Measurements from ENCODE around the gene SETDB2.

The SETDB2 gene

GRCh38 chr13:49503951-49504350 is 59.9 kb downstream of the SETDB2 start:
- Mint-ChIP-seq H3K27ac (no peak overlapping the region), H3K9me3 (peaks cover 3% of the 10 kb centered on the region), H3K36me3 (peaks cover 22% of the 10 kb centered on the region), H3K4me3 (no peak overlapping the region), H3K4me1 (peaks cover 19% of the 10 kb centered on the region), H3K27me3 (no peaks in the 10 kb centered on the region)
- no peak for DNase-seq (ENCODE audit: low spot score in 2 of 2)
- ATAC-seq (ENCODE audit: low read depth) = no peak

- no peaks in the 10 kb centered on the region for H3K9me3 Mint-ChIP-seq
- no peak overlapping the region for H3K27ac Mint-ChIP-seq
- H3K4me3 Mint-ChIP-seq = no peak overlapping the region
- H3K36me3 Mint-ChIP-seq = peaks cover 47% of the 10 kb centered on the region
- H3K4me1 Mint-ChIP-seq = peaks cover 6% of the 10 kb centered on the region
- no peaks in the 10 kb centered on the region for H3K27me3 Mint-ChIP-seq
- DNase-seq (ENCODE audit: low spot score in 2 of 2) (no peak), ATAC-seq (ENCODE audit: low read depth) (no peak)
These were observed 68.5 kb downstream of the SETDB2 start for GRCh38 chr13:49512578-49512977.

DNA sequence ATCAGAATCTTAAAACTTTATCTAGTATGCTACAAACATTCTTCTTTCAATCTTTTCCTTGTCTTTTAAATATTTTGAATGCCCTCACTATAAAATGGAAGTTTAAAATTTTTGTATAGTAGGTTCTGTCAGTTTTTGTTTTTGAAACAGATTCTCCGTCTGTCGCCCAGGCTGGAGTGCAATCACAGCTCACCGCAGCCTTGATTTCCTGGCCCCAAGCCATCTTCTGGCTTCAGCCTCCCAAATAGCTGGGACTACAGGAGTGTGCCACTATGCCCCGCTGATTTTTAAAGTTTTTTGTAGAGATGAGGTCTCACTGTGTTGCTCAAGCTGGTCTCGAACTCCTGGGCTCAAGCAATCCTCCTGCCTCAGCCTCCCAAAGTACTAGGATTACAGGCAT is 72.4 kb downstream of the SETDB2 start:
- H3K9me3 Mint-ChIP-seq = no peaks in the 10 kb centered on the region
- H3K36me3 Mint-ChIP-seq = peaks cover 41% of the 10 kb centered on the region
- H3K4me1 Mint-ChIP-seq = no peaks in the 10 kb centered on the region
- no peak for ATAC-seq (ENCODE audit: low read depth)
- peak overlapping the region; percentile 62 for H3K27ac Mint-ChIP-seq
- no peak for DNase-seq (ENCODE audit: low spot score in 2 of 2)
- no peak overlapping the region for H3K4me3 Mint-ChIP-seq
- no peaks in the 10 kb centered on the region for H3K27me3 Mint-ChIP-seq

DNA sequence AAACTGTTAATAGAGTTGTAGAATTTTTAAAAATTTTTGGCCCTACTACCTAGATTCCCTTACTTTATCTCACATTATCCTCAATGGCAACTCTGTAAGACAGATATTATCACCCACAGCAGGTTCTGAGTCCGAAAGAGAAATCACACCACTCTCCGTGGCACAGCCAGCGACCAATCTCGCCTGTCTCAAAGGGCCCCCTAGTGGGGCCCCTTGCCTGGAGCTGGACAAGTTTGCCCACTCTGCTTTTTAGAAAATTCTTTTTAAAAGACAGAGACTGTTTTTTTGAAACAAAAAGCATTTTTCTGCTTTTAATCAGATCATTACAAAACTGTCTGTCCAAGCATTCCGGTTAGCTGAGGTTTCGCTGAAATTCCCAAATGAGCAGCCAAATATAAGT is 73.4 kb downstream of the SETDB2 start:
- peaks cover 38% of the 10 kb centered on the region for H3K36me3 Mint-ChIP-seq
- ATAC-seq (ENCODE audit: low read depth) = no peak

GRCh38 chr13:49521224-49521623 is 77.2 kb downstream of the SETDB2 start:
- no peak overlapping the region for H3K4me3 Mint-ChIP-seq
- no peaks in the 10 kb centered on the region for H3K9me3 Mint-ChIP-seq
- ATAC-seq (ENCODE audit: low read depth) = no peak
- no peak overlapping the region for H3K27ac Mint-ChIP-seq
- H3K4me1 Mint-ChIP-seq = peaks cover 3% of the 10 kb centered on the region
- no peaks in the 10 kb centered on the region for H3K27me3 Mint-ChIP-seq
- peaks cover 23% of the 10 kb centered on the region for H3K36me3 Mint-ChIP-seq
- no peak for DNase-seq (ENCODE audit: low spot score in 2 of 2)

More for the DNA sequence above, 73.4 kb downstream of the SETDB2 start:
- Mint-ChIP-seq H3K27me3 (no peaks in the 10 kb centered on the region), H3K9me3 (no peaks in the 10 kb centered on the region), H3K27ac (peak overlapping the region; percentile 62), H3K4me1 (peaks cover 3% of the 10 kb centered on the region), H3K4me3 (no peak overlapping the region)
- no peak for DNase-seq (ENCODE audit: low spot score in 2 of 2)

DNA sequence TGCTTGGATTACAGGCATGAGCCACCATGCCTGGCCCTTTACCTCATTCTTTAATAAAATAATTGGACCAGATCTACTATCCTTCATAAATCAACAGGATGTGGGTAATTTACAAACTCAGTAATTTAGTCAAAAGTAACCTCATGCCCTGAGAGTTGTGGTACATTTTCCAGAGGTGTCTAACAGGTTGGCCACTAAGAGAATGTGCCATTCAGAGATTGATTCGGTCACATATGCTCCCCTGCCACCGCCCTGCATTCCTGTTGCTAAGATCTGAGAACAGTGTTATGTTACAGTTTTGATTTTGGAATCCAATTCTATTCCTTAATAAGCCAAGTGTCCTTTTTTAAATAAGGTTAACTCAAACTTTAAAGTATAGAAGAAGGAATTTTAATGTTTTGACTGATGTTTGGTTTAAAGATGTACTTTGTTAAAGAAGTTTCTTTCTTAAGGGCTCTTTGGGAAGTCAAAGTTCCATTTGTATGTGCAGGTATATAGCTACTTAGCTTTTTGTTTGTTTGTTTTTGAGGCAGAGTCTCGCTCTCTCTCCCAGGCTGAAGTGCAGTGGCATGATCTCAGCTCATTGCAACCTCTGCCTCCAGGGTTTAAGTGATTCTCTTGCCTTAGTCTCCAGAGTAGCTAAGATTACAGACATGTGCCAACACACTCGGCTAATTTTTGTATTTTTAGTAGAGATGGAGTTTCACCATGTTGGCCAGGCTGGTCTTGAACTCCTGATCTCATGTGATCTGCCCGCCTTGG is 80.8 kb downstream of the SETDB2 start:
- no peak overlapping the region for H3K4me3 Mint-ChIP-seq

DNA sequence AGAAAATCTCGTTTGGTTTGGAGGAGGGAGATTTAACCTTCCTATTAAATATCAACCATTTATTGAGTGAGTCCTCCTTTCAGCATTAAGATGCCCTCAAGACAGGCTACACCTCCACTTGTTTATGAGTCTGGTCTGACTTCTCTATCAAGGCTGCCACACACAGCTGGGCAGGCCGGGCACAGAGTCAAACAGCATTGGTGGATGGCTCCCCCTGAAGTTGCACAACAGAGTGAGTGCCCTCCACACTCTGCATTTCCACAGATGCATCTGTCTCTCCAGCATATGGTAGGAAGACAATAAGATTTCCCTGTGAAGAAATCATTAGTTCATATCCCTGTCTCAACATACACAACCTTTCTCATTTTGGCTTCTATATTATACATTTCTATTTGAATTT is 83.0 kb downstream of the SETDB2 start:
- no peak overlapping the region for H3K27ac Mint-ChIP-seq
- no peaks in the 10 kb centered on the region for H3K9me3 Mint-ChIP-seq
- ATAC-seq (ENCODE audit: low read depth) (no peak), DNase-seq (ENCODE audit: low spot score in 2 of 2) (no peak)
- peaks cover 13% of the 10 kb centered on the region for H3K4me1 Mint-ChIP-seq
- no peaks in the 10 kb centered on the region for H3K27me3 Mint-ChIP-seq
- H3K4me3 Mint-ChIP-seq = no peak overlapping the region
- peaks cover 15% of the 10 kb centered on the region for H3K36me3 Mint-ChIP-seq

More for the DNA sequence above, 80.8 kb downstream of the SETDB2 start:
- Mint-ChIP-seq H3K27me3 (no peaks in the 10 kb centered on the region), H3K36me3 (peaks cover 17% of the 10 kb centered on the region), H3K27ac (no peak overlapping the region), H3K9me3 (no peaks in the 10 kb centered on the region), H3K4me1 (peaks cover 3% of the 10 kb centered on the region)
- no peak for ATAC-seq (ENCODE audit: low read depth)
- DNase-seq (ENCODE audit: low spot score in 2 of 2) = no peak

DNA sequence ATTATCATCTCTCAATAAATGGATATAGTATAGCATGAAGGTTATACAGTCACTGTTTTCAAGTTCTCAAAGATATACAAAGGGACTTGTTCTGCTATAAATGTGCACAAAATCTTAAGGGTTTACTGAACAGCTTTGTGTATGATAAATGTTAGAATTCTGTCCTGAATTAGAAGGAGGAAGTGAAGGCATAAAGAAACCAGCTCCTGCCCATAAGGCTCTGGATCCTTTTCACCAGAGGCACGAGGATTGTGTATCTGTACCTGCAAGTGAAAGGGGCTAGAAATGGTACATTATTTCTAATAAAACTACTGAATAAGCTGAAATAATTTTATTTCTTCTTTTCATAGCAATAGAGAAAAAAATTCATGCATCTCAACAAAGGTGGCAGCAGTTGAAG is 84.1 kb downstream of the SETDB2 start:
- peaks cover 20% of the 10 kb centered on the region for H3K4me1 Mint-ChIP-seq
- no peaks in the 10 kb centered on the region for H3K27me3 Mint-ChIP-seq
- no peaks in the 10 kb centered on the region for H3K9me3 Mint-ChIP-seq
- no peak for DNase-seq (ENCODE audit: low spot score in 2 of 2)
- ATAC-seq (ENCODE audit: low read depth) = no peak
- no peak overlapping the region for H3K4me3 Mint-ChIP-seq
- H3K36me3 Mint-ChIP-seq = peaks cover 13% of the 10 kb centered on the region
- H3K27ac Mint-ChIP-seq = peak overlapping the region; percentile 91

- H3K27ac Mint-ChIP-seq = peak overlapping the region; percentile 91
- H3K27me3 Mint-ChIP-seq = no peaks in the 10 kb centered on the region
- ATAC-seq (ENCODE audit: low read depth) (peak; percentile 93), DNase-seq (ENCODE audit: low spot score in 2 of 2) (peak; percentile 16 to 34)
- H3K4me3 Mint-ChIP-seq = peak overlapping the region; percentile 9
- peaks cover 29% of the 10 kb centered on the region for H3K4me1 Mint-ChIP-seq
- peaks cover 15% of the 10 kb centered on the region for H3K36me3 Mint-ChIP-seq
- no peaks in the 10 kb centered on the region for H3K9me3 Mint-ChIP-seq
These were observed 86.4 kb downstream of the SETDB2 start for GRCh38 chr13:49530457-49530856.

DNA sequence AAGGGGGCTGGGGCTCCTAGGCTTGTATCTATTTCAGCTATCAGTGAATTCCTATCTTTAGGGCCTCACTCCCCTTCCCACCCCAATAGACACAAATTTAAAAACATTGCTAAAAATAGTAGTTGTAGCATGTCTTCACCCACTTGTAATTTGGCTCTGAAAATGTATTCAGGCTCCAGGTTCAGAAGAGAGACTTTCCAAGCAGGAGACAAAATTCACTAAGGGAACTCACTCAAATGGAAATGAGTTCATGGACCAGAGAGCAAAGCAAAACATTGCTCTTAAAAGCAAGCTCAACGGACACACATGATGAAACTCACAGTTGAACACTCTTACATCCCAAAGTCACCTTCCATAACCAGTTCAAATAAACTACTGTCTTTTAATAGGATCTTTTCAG is 88.5 kb downstream of the SETDB2 start:
- no peak overlapping the region for H3K4me3 Mint-ChIP-seq
- ATAC-seq (ENCODE audit: low read depth) (no peak), DNase-seq (ENCODE audit: low spot score in 2 of 2) (no peak)
- peaks cover 11% of the 10 kb centered on the region for H3K36me3 Mint-ChIP-seq
- no peaks in the 10 kb centered on the region for H3K27me3 Mint-ChIP-seq
- no peak overlapping the region for H3K27ac Mint-ChIP-seq
- no peaks in the 10 kb centered on the region for H3K9me3 Mint-ChIP-seq
- H3K4me1 Mint-ChIP-seq = peaks cover 29% of the 10 kb centered on the region

DNA sequence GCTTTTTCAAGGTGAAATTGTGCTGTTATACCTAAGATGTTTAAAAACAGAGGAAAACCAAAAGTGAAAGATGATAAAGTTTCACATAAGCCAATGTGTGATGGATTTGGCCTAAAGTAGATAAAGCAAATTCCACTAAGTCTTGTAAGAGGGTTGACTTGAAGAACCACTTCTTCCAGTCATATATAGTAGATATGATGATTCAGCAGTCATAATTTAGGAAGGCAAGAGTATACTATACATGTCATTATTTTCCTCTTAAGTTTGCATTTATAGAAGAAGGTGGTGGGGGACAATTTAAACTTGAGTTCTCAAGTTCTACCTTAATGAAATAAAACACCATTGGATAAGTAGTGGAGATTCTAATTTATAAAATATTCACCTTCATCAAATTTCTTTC is 88.9 kb downstream of the SETDB2 start:
- Mint-ChIP-seq H3K4me1 (peaks cover 29% of the 10 kb centered on the region), H3K4me3 (no peak overlapping the region), H3K27me3 (no peaks in the 10 kb centered on the region), H3K36me3 (peaks cover 13% of the 10 kb centered on the region), H3K27ac (no peak overlapping the region), H3K9me3 (no peaks in the 10 kb centered on the region)
- ATAC-seq (ENCODE audit: low read depth) (no peak), DNase-seq (ENCODE audit: low spot score in 2 of 2) (no peak)

DNA sequence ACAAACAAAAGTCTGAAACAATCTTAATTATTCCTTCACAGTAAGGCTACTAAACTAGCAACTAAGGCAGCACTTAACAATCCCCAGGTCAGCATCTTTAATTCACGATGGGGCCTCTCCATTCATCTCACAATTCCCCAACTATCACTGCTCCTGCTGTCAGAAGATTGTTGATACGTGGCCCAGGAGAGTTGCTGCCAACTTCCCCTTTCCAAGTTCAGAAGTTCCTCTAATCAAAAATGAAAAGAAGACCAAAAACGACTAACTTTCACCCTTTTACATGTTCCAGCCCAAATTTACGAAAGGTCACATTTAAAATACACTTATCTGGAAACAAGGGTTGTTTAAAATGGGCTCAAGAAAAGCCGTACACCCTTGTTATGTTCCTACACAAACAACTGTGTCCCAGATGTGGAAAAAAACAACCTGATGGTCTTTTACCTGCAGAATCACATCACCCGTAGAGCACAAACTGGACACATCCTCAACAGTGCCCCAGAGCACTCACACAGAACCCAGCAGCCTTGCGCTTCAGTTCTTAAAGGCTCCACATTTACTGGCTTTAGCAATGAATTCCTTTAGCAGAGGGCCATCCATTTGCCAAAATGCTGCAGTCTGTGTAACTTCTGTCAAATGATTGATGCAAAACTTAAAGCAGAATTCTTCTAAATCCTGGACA is 89.7 kb downstream of the SETDB2 start:
- DNase-seq (ENCODE audit: low spot score in 2 of 2) (no peak), ATAC-seq (ENCODE audit: low read depth) (peak; percentile 57)
- peak overlapping the region; percentile 67 for H3K4me3 Mint-ChIP-seq
- peaks cover 29% of the 10 kb centered on the region for H3K4me1 Mint-ChIP-seq
- H3K27ac Mint-ChIP-seq = peak overlapping the region; percentile 83
- no peaks in the 10 kb centered on the region for H3K9me3 Mint-ChIP-seq
- peaks cover 13% of the 10 kb centered on the region for H3K36me3 Mint-ChIP-seq
- no peaks in the 10 kb centered on the region for H3K27me3 Mint-ChIP-seq

- ATAC-seq (ENCODE audit: low read depth) (no peak), DNase-seq (ENCODE audit: low spot score in 2 of 2) (no peak)
- Mint-ChIP-seq H3K9me3 (no peaks in the 10 kb centered on the region), H3K4me1 (peaks cover 27% of the 10 kb centered on the region), H3K27me3 (no peaks in the 10 kb centered on the region), H3K36me3 (peaks cover 22% of the 10 kb centered on the region), H3K4me3 (no peak overlapping the region), H3K27ac (peak overlapping the region; percentile 28)
These were observed 92.2 kb downstream of the SETDB2 start for GRCh38 chr13:49536144-49536873.

DNA sequence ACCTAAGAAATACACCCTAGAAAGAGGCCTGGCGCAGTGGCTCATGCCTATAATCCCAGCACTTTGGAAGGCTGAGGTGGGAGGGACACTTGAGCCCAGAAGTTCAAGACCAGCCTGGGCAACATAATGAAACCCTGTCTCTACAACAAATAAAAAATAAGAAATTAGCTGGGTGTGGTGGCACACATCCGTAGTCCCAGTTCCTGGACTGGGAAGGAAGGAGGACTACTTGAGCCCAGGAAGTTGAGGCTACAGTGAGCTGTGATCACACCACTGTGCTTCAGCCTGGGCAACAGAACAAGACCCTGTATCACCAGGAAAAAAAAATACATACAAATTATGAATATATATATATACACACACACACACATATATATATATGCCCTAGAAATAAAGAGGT is 94.3 kb downstream of the SETDB2 start:
- Mint-ChIP-seq H3K4me1 (peaks cover 16% of the 10 kb centered on the region), H3K27ac (no peak overlapping the region), H3K27me3 (no peaks in the 10 kb centered on the region), H3K9me3 (no peaks in the 10 kb centered on the region), H3K4me3 (no peak overlapping the region), H3K36me3 (peaks cover 25% of the 10 kb centered on the region)
- DNase-seq (ENCODE audit: low spot score in 2 of 2) (no peak), ATAC-seq (ENCODE audit: low read depth) (no peak)

Measured in memory B cell (primary cell).